GM12878 (cell line): ENCODE measurements around the gene TMEM106A.

Source experiments
- CEBPB ChIP-seq, 2 experiments: fragments of 150-350 bp in 1 of 2; IDR thresholded peaks; 2 replicates each; pipeline ENCODE4 v1.6.1; 2012 to 2014; ENCODE audit warnings: low read depth in 2 of 2, low read length in 2 of 2, borderline replicate concordance in 1 of 2, inconsistent platforms in 1 of 2
- EP300 ChIP-seq, 2 experiments: fragments of 150-350 bp in 1 of 2; IDR thresholded peaks; 2 replicates each; pipeline ENCODE4 v1.6.1; 2011 to 2012; ENCODE audit warnings: low read depth in 2 of 2, low read length in 2 of 2, borderline replicate concordance in 1 of 2, improper control_type of control experiment in 1 of 2, inconsistent platforms in 1 of 2; ENCODE audit not compliant: control insufficient read depth in 1 of 2
- EZH2 ChIP-seq: IDR thresholded peaks from 2 replicates; pipeline ENCODE4 v1.6.1; 2012; ENCODE audit warnings: low read depth, mild to moderate bottlenecking, control low read depth, inconsistent platforms, low read length, borderline replicate concordance; ENCODE audit not compliant: control insufficient read depth
- NFYB ChIP-seq: IDR thresholded peaks from 2 replicates; pipeline ENCODE4 v1.6.1; 2011; ENCODE audit warnings: low read depth, mild to moderate bottlenecking, low read length, improper control_type of control experiment, moderate library complexity; ENCODE audit not compliant: insufficient read depth
- NR2C1 ChIP-seq: fragments of 450-650 bp; IDR thresholded peaks from 2 replicates; pipeline ENCODE4 v1.6.1; 2017; ENCODE audit warnings: antibody characterized with exemption, mild to moderate bottlenecking, moderate library complexity
- PBX3 ChIP-seq: IDR thresholded peaks from 2 replicates; pipeline ENCODE4 v1.6.1; 2011; ENCODE audit warnings: mild to moderate bottlenecking, low read depth, low read length, moderate library complexity; ENCODE audit not compliant: insufficient replicate concordance
- POLR2A ChIP-seq: IDR thresholded peaks from 2 replicates; pipeline ENCODE4 v1.6.1; 2011; ENCODE audit warnings: low read depth, mild to moderate bottlenecking, low read length
- POLR2AphosphoS5 ChIP-seq: IDR thresholded peaks from 2 replicates; pipeline ENCODE4 v1.6.1; 2011; ENCODE audit warnings: mild to moderate bottlenecking, low read length, inconsistent platforms
- SIX5 ChIP-seq: IDR thresholded peaks from 2 replicates; pipeline ENCODE4 v1.6.1; 2011; ENCODE audit warnings: mild to moderate bottlenecking, low read depth, low read length, moderate library complexity; ENCODE audit not compliant: severe bottlenecking
- TAF1 ChIP-seq: IDR thresholded peaks from 2 replicates; pipeline ENCODE4 v1.6.1; 2011; ENCODE audit warnings: mild to moderate bottlenecking, low read depth, low read length, borderline replicate concordance
- ZZZ3 ChIP-seq: IDR thresholded peaks from 2 replicates; pipeline ENCODE4 v1.6.1; 2011; ENCODE audit warnings: low read depth; ENCODE audit not compliant: control insufficient read depth, insufficient read length
- TF ChIP-seq, protein P1 (sequence below), 3 experiments: IDR thresholded peaks in 2 of 3; conservative IDR thresholded peaks in 1 of 3; 2 replicates each; pipeline ENCODE4 v1.5.1; 2011; ENCODE audit warnings: low read depth in 3 of 3, low read length in 3 of 3, mild to moderate bottlenecking in 3 of 3, control low read depth in 2 of 3, moderate library complexity in 2 of 3, inconsistent platforms in 1 of 3, mixed read lengths in 1 of 3; ENCODE audit not compliant: control insufficient read depth in 2 of 3, insufficient read depth in 1 of 3; ENCODE audit errors: extremely low read depth in 1 of 3
- TF ChIP-seq, protein P2 (sequence below): fragments of 450-650 bp; IDR thresholded peaks from 2 replicates; pipeline ENCODE4 v1.6.1; 2016; ENCODE audit warnings: mild to moderate bottlenecking, moderate library complexity, borderline replicate concordance

DNA sequence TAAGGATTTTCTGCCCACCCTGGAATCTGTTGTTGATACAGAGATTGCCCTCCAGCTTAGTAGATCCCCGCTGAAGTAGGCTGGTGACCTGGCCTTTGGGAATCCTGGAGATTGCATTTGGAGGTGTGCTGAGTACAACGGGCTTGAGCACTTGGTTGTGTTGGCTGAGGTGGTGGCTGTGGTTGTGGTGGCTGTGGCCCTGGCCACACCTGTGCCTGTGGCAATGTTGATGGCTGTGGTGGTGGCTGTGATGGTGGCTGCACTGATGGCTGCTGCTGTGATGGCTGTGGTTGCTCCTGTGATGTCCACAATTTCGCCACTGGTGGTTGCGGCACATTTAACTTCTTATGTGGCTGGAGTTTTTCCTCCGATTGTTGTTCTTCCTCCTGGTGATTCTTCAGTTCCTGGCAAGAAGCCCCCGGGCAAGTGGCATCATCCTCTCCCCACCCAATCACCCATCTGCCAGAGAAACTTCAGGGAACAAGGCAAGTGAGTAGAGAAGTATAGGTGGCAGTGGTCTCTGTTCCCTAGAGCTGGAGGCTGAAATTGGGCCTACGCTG is 12.6 kb downstream of the TMEM106A start:
- no peak for TF ChIP-seq PBX3
- TF ChIP-seq ZZZ3, result no peak
- TF ChIP-seq NFYB, result no peak
- TF ChIP-seq TAF1, result no peak
- no peak for TF ChIP-seq SIX5
- TF ChIP-seq EP300 (IDR thresholded peaks at IDR 0.05; ENCODE audit: borderline replicate concordance in 1 of 2, control insufficient read depth in 1 of 2, low read depth in 2 of 2, low read length in 2 of 2), result no peak
- no peak for TF ChIP-seq NR2C1
- TF ChIP-seq POLR2A, result no peak
- TF ChIP-seq, protein P1, sequence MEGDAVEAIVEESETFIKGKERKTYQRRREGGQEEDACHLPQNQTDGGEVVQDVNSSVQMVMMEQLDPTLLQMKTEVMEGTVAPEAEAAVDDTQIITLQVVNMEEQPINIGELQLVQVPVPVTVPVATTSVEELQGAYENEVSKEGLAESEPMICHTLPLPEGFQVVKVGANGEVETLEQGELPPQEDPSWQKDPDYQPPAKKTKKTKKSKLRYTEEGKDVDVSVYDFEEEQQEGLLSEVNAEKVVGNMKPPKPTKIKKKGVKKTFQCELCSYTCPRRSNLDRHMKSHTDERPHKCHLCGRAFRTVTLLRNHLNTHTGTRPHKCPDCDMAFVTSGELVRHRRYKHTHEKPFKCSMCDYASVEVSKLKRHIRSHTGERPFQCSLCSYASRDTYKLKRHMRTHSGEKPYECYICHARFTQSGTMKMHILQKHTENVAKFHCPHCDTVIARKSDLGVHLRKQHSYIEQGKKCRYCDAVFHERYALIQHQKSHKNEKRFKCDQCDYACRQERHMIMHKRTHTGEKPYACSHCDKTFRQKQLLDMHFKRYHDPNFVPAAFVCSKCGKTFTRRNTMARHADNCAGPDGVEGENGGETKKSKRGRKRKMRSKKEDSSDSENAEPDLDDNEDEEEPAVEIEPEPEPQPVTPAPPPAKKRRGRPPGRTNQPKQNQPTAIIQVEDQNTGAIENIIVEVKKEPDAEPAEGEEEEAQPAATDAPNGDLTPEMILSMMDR (IDR thresholded peaks at IDR 0.05 in 2 of 3, conservative IDR thresholded peaks at IDR 0.05 in 1 of 3; ENCODE audit: control insufficient read depth in 2 of 3, extremely low read depth in 1 of 3, insufficient read depth in 1 of 3, low read depth in 3 of 3, low read length in 3 of 3), result no peak
- TF ChIP-seq POLR2AphosphoS5, result no peak
- TF ChIP-seq EZH2, result no peak
- TF ChIP-seq, protein P2, sequence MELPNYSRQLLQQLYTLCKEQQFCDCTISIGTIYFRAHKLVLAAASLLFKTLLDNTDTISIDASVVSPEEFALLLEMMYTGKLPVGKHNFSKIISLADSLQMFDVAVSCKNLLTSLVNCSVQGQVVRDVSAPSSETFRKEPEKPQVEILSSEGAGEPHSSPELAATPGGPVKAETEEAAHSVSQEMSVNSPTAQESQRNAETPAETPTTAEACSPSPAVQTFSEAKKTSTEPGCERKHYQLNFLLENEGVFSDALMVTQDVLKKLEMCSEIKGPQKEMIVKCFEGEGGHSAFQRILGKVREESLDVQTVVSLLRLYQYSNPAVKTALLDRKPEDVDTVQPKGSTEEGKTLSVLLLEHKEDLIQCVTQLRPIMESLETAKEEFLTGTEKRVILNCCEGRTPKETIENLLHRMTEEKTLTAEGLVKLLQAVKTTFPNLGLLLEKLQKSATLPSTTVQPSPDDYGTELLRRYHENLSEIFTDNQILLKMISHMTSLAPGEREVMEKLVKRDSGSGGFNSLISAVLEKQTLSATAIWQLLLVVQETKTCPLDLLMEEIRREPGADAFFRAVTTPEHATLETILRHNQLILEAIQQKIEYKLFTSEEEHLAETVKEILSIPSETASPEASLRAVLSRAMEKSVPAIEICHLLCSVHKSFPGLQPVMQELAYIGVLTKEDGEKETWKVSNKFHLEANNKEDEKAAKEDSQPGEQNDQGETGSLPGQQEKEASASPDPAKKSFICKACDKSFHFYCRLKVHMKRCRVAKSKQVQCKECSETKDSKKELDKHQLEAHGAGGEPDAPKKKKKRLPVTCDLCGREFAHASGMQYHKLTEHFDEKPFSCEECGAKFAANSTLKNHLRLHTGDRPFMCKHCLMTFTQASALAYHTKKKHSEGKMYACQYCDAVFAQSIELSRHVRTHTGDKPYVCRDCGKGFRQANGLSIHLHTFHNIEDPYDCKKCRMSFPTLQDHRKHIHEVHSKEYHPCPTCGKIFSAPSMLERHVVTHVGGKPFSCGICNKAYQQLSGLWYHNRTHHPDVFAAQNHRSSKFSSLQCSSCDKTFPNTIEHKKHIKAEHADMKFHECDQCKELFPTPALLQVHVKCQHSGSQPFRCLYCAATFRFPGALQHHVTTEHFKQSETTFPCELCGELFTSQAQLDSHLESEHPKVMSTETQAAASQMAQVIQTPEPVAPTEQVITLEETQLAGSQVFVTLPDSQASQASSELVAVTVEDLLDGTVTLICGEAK, result no peak
- TF ChIP-seq CEBPB (IDR thresholded peaks at IDR 0.05; ENCODE audit: borderline replicate concordance in 1 of 2, low read depth in 2 of 2, low read length in 2 of 2), result no peak
